NB4 (cell line): ENCODE data around the gene REN.

Experiments used
- DNase-seq: peaks from one replicate; pipeline ENCODE4 v3.0.0; 2010; ENCODE audit warnings: low read depth
- H3K4me3 ChIP-seq: one replicate; pipeline ENCODE4 v1.5.1; 2011; ENCODE audit warnings: mild to moderate bottlenecking, low read depth, low read length, moderate library complexity
- CTCF ChIP-seq: IDR thresholded peaks from one replicate; pipeline ENCODE4 v1.5.1; 2012; ENCODE audit warnings: low read depth, low read length
- MYC ChIP-seq: IDR thresholded peaks from 2 replicates; pipeline ENCODE4 v1.6.1; 2011; ENCODE audit warnings: low read depth, low read length
- POLR2A ChIP-seq: IDR thresholded peaks from 2 replicates; pipeline ENCODE4 v1.6.1; 2011; ENCODE audit warnings: mild to moderate bottlenecking; ENCODE audit not compliant: insufficient read length; ENCODE audit errors: extremely low read depth
- TF ChIP-seq, protein P1 (sequence below): IDR thresholded peaks from 2 replicates; pipeline ENCODE4 v1.6.1; 2011; ENCODE audit warnings: low read depth, low read length

Gene REN

GRCh38 chr1:204194080-204194479, 27.9 kb upstream of the REN start:
- no peak overlapping the region for H3K4me3 ChIP-seq
- DNase-seq = no peak
- TF ChIP-seq POLR2A (no peak), CTCF (no peak), MYC (no peak)
- TF ChIP-seq, protein P1, sequence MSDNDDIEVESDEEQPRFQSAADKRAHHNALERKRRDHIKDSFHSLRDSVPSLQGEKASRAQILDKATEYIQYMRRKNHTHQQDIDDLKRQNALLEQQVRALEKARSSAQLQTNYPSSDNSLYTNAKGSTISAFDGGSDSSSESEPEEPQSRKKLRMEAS = no peak

DNA sequence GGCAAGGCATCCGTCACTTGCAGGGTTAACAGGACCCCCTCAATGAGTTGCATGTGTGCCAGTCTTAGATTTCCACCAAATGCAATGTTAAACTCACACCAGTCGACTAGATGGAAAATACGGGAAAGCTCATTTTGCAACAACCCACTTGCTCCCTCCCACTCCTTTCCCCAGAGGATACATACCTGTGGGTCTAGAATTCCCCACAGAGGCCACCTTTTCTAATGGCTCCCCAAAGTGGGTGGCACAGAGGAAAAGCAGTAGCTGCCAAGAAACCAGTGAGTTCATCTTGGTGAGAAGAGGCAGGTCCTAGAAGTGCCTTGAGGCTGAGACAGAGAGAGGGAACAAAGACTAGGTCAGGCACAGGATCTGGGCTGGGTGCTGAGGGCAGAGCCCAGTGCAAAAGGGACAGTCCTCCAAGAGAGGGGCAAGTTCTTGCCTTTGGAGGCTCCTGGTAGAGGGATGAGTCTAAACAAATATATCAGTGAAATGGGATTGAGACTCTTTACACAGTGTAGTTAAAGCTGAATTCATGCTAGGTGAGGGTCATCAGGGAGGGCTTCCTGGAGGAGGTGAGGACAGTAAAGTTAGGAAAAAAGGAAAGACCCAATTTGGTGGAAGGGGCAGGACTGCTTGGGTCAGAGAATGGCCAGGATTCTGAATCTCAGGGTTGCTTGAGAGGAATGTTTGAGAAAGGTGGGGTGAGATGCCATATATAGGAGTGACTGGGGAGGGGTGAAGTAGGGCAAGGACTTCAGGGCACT, 26.6 kb upstream of the REN start:
- DNase-seq = no peak
- TF ChIP-seq CTCF = no peak
- TF ChIP-seq MYC = no peak
- TF ChIP-seq, protein P1 = no peak
- TF ChIP-seq POLR2A = no peak

GRCh38 chr1:204192046-204192445, 25.9 kb upstream of the REN start:
- TF ChIP-seq, protein P1 = no peak
- TF ChIP-seq MYC (no peak), CTCF (no peak), POLR2A (no peak)
- no peak for DNase-seq
- no peak overlapping the region for H3K4me3 ChIP-seq

More for the DNA sequence above, 26.6 kb upstream of the REN start:
- H3K4me3 ChIP-seq = no peak overlapping the region

DNA sequence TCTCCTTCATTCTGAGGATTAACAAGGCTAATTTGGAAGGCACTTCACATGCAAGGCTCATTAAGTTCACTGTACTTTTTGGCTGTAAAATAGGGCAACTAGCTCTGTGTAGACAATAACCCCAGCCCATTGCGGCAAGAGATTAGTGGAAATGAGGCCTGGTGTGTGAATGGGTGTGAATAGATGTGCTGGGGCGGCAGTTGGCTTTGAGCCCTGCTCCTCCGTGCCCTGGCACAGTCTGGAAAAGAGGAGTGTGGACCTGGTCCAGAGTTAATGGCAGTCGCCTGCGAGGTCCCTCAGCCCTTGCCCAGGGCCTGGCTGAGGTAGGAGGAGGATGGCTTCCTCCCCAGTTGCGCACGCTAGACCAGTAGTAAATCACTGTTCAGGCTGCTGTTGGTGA, 25.3 kb upstream of the REN start:
- TF ChIP-seq MYC (no peak), POLR2A (no peak), CTCF (no peak)
- TF ChIP-seq, protein P1 = no peak
- H3K4me3 ChIP-seq = no peak overlapping the region
- DNase-seq = no peak

- no peak overlapping the region for H3K4me3 ChIP-seq
- peak; percentile 93 for DNase-seq
- TF ChIP-seq, protein P1 = peak; percentile 62
- TF ChIP-seq CTCF (no peak), MYC (peak; percentile 77)
Measured at GRCh38 chr1:204190212-204191211, 24.4 kb upstream of the REN start.
